GM18499 (cell line): ENCODE measurements around the gene BLMH.

Experiments
- ATAC-seq: cut with Tn5 transposase; IDR thresholded peaks from one replicate; pipeline ENCODE4 v1.9.1; 2021; ENCODE audit warnings: moderate number of reproducible peaks; ENCODE audit not compliant: insufficient read depth, unreplicated experiment

Gene BLMH

GRCh38 chr17:30254150-30254549 lies 37.6 kb downstream of the BLMH start:
- ATAC-seq: no peak

- no peak for ATAC-seq
Observed at GRCh38 chr17:30253312-30253711, 38.4 kb downstream of the BLMH start.

GRCh38 chr17:30251931-30252330 lies 39.8 kb downstream of the BLMH start:
- no peak for ATAC-seq

GRCh38 chr17:30249460-30249859 lies 42.3 kb downstream of the BLMH start:
- no peak for ATAC-seq

GRCh38 chr17:30248786-30249185 lies 43.0 kb downstream of the BLMH start:
- no peak for ATAC-seq

- ATAC-seq: no peak
Observed at GRCh38 chr17:30246460-30246859, 45.3 kb downstream of the BLMH start.

- no peak for ATAC-seq
Observed at GRCh38 chr17:30244853-30245385, 46.8 kb downstream of the BLMH start.

GRCh38 chr17:30243568-30243967 lies 48.2 kb downstream of the BLMH start:
- no peak for ATAC-seq

GRCh38 chr17:30243002-30243401 lies 48.7 kb downstream of the BLMH start:
- ATAC-seq: no peak

GRCh38 chr17:30241051-30241450 lies 50.7 kb downstream of the BLMH start:
- no peak for ATAC-seq

- no peak for ATAC-seq
Observed at GRCh38 chr17:30240177-30240576, 51.6 kb downstream of the BLMH start.

- ATAC-seq: no peak
Observed at GRCh38 chr17:30239089-30239462, 52.7 kb downstream of the BLMH start.

- ATAC-seq: no peak
Observed at GRCh38 chr17:30238387-30239088, 53.2 kb downstream of the BLMH start.

GRCh38 chr17:30238003-30238344 lies 53.8 kb downstream of the BLMH start:
- ATAC-seq: no peak

GRCh38 chr17:30237296-30238002 lies 54.3 kb downstream of the BLMH start:
- no peak for ATAC-seq

- no peak for ATAC-seq
Observed at GRCh38 chr17:30236766-30237165, 55.0 kb downstream of the BLMH start.

GRCh38 chr17:30236297-30236624 lies 55.5 kb downstream of the BLMH start:
- no peak for ATAC-seq

GRCh38 chr17:30235386-30236296 lies 56.1 kb downstream of the BLMH start, which contains the start of gene SLC6A4:
Gene SLC6A4 (minus strand): TSS chr17:30235697. CDS start chr17:30221958, 13,739 bp downstream.
- ATAC-seq: no peak

GRCh38 chr17:30234964-30235363 lies 56.8 kb downstream of the BLMH start:
- ATAC-seq: no peak

- ATAC-seq: no peak
Observed at GRCh38 chr17:30234296-30234695, 57.4 kb downstream of the BLMH start.
